Measurements from ENCODE around the gene RNF13.

The RNF13 gene

GRCh38 chr3:149908424-149908957 lies 95.5 kb downstream of the RNF13 start:
- no peak for DNase-seq (ENCODE audit: low read depth in 2 of 2)
- no peak overlapping the region for H3K4me3 ChIP-seq (replicated peaks in 1 of 2; ENCODE audit: low read depth in 2 of 2, low read length in 2 of 2)
- no peak for TF ChIP-seq CTCF (IDR thresholded peaks at IDR 0.05; ENCODE audit: low read depth, low read length)

- DNase-seq (ENCODE audit: low read depth in 2 of 2): no peak
- no peak for TF ChIP-seq CTCF (IDR thresholded peaks at IDR 0.05; ENCODE audit: low read depth, low read length)
- no peak overlapping the region for H3K4me3 ChIP-seq (replicated peaks in 1 of 2; ENCODE audit: low read depth in 2 of 2, low read length in 2 of 2)
These were observed 96.9 kb downstream of the RNF13 start for GRCh38 chr3:149909923-149910322.

GRCh38 chr3:149917124-149917667 lies 104.2 kb downstream of the RNF13 start:
- TF ChIP-seq CTCF (IDR thresholded peaks at IDR 0.05; ENCODE audit: low read depth, low read length): no peak
- DNase-seq (ENCODE audit: low read depth in 2 of 2): no peak

GRCh38 chr3:149919509-149919908 lies 106.5 kb downstream of the RNF13 start:
- no peak overlapping the region for H3K4me3 ChIP-seq (replicated peaks in 1 of 2; ENCODE audit: low read depth in 2 of 2, low read length in 2 of 2)
- no peak for TF ChIP-seq CTCF (IDR thresholded peaks at IDR 0.05; ENCODE audit: low read depth, low read length)
- DNase-seq (ENCODE audit: low read depth in 2 of 2): no peak

More at GRCh38 chr3:149917124-149917667, 104.2 kb downstream of the RNF13 start:
- H3K4me3 ChIP-seq (replicated peaks in 1 of 2; ENCODE audit: low read depth in 2 of 2, low read length in 2 of 2): no peak overlapping the region

GRCh38 chr3:149920119-149920518 lies 107.1 kb downstream of the RNF13 start:
- no peak overlapping the region for H3K4me3 ChIP-seq (replicated peaks in 1 of 2; ENCODE audit: low read depth in 2 of 2, low read length in 2 of 2)
- no peak for DNase-seq (ENCODE audit: low read depth in 2 of 2)
- no peak for TF ChIP-seq CTCF (IDR thresholded peaks at IDR 0.05; ENCODE audit: low read depth, low read length)

GRCh38 chr3:149933008-149933407 lies 120.0 kb downstream of the RNF13 start:
- no peak overlapping the region for H3K4me3 ChIP-seq (replicated peaks in 1 of 2; ENCODE audit: low read depth in 2 of 2, low read length in 2 of 2)
- no peak for TF ChIP-seq CTCF (IDR thresholded peaks at IDR 0.05; ENCODE audit: low read depth, low read length)
- no peak for DNase-seq (ENCODE audit: low read depth in 2 of 2)

- no peak for DNase-seq (ENCODE audit: low read depth in 2 of 2)
- TF ChIP-seq CTCF (IDR thresholded peaks at IDR 0.05; ENCODE audit: low read depth, low read length): no peak
- H3K4me3 ChIP-seq (replicated peaks in 1 of 2; ENCODE audit: low read depth in 2 of 2, low read length in 2 of 2): no peak overlapping the region
These were observed 120.8 kb downstream of the RNF13 start for GRCh38 chr3:149933858-149934257.
